WTC11 (cell line): ENCODE measurements around the gene TMEM38A.

ENCODE experiments used
- ATF1 ChIP-seq: sonication (generic); formaldehyde crosslinking; IDR thresholded peaks from 2 replicates; pipeline ENCODE4 v1.8.1; 2023; ENCODE audit warnings: mild to moderate bottlenecking, moderate library complexity, missing genetic modification reagents
- CTCF ChIP-seq: fragments of 200-600 bp; IDR thresholded peaks from 2 replicates; pipeline ENCODE4 v1.8.0; 2022; ENCODE audit warnings: antibody characterized with exemption
- JUN ChIP-seq: sonication (generic); formaldehyde crosslinking; IDR thresholded peaks from 2 replicates; pipeline ENCODE4 v1.8.0; 2023; ENCODE audit warnings: mild to moderate bottlenecking, missing genetic modification reagents
- NFYB ChIP-seq: sonication (generic); formaldehyde crosslinking; conservative IDR thresholded peaks from 2 replicates; pipeline ENCODE4 v1.8.0; 2022; ENCODE audit warnings: low read depth, missing genetic modification reagents
- SMAD3 ChIP-seq: sonication (generic); formaldehyde crosslinking; IDR thresholded peaks from 2 replicates; pipeline ENCODE4 v1.8.0; 2022; ENCODE audit warnings: missing genetic modification reagents, mild to moderate bottlenecking, borderline replicate concordance
- ZNF232 ChIP-seq: sonication (generic); formaldehyde crosslinking; IDR thresholded peaks from 2 replicates; pipeline ENCODE4 v1.8.0; 2022; ENCODE audit warnings: mild to moderate bottlenecking, missing genetic modification reagents

- no peak for TF ChIP-seq CTCF
- TF ChIP-seq ATF1 (CRISPR knock-in tag) = no peak
- no peak for TF ChIP-seq SMAD3 (CRISPR knock-in tag)
- TF ChIP-seq ZNF232 (CRISPR knock-in tag) = no peak
- TF ChIP-seq NFYB (CRISPR knock-in tag) = no peak
- no peak for TF ChIP-seq JUN (CRISPR knock-in tag)
Observed at GRCh38 chr19:16659464-16659831, 1.5 kb upstream of the TMEM38A start.
